Body of pancreas (tissue), 4 donors: ENCODE measurements around the gene ZNF470. TPM values are rescaled to one million over a fixed set of nuclear protein-coding genes. Genes with fewer than 3 reads are reported as not detected.

Experiments used
- ATAC-seq: fragments of 150-250 bp; one replicate; pipeline ENCODE4 v1.9.1; 2016
- DNase-seq, 4 donors: peaks; one replicate each; pipeline ENCODE4 v3.0.0-alpha.2; 2019
- H3K27ac ChIP-seq, 4 donors: fragments of 200-600 bp; sonication (generic); 1 replicate in 3 of 4; 2 replicates in 1 of 4; pipeline versions ENCODE4 v1.5.1 to v1.6.1; 2016 to 2019; ENCODE audit warnings: mild to moderate bottlenecking in 1 of 4, mixed read lengths in 1 of 4, moderate library complexity in 1 of 4
- H3K27me3 ChIP-seq, 2 donors: fragments of 200-600 bp; sonication (generic); one replicate each; pipeline ENCODE4 v1.6.0; 2016; ENCODE audit warnings: mild to moderate bottlenecking in 1 of 2
- H3K36me3 ChIP-seq, 2 donors: fragments of 200-600 bp; sonication (generic); replicated peaks in 1 of 2; 2 replicates each; pipeline ENCODE4 v1.5.1; 2016; ENCODE audit warnings: low read depth in 2 of 2; ENCODE audit not compliant: insufficient read depth in 1 of 2
- H3K4me1 ChIP-seq: fragments of 200-600 bp; sonication (generic); one replicate; pipeline ENCODE4 v1.6.0; 2016
- H3K4me3 ChIP-seq, 2 donors: fragments of 200-600 bp; sonication (generic); 1 replicate in 1 of 2; 2 replicates in 1 of 2; pipeline ENCODE4 v1.5.1; 2016 to 2019
- H3K9me3 ChIP-seq, 3 donors: fragments of 200-600 bp; sonication (generic); 1 replicate in 2 of 3; 2 replicates in 1 of 3; pipeline ENCODE4 v1.5.1; 2016
- CTCF ChIP-seq, 7 experiments: fragments of 450-650 bp in 4 of 7; fragments of 200-600 bp in 3 of 7; sonication (generic) in 3 of 7; IDR thresholded peaks; one replicate each; pipeline ENCODE4 v1.5.1; 2016 to 2019; ENCODE audit warnings: antibody characterized with exemption in 7 of 7
- POLR2A ChIP-seq, 3 donors: fragments of 450-650 bp; IDR thresholded peaks; one replicate each; pipeline ENCODE4 v1.6.1; 2016; ENCODE audit warnings: antibody characterized with exemption in 3 of 3, mild to moderate bottlenecking in 2 of 3
- WGBS, 2 donors: methylation state at CpG; one replicate each; pipeline ENCODE4 v1.1.5; 2017; 5-methylcytosine and 5-hydroxymethylcytosine counted together
- intact Hi-C: fragments of 100-400 bp; cut with DNase I; formaldehyde crosslinking; loops from one replicate; pipeline ENCODE4 v1.15.1; 2023
- total RNA-seq, 2 donors: library from RNA; depleted of rRNA; stranded (reverse); fragments of >200 nt; gene quantifications; one replicate each; pipeline ENCODE4 v1.1.0, GENCODE V29; 2016

ZNF470 gene
- total RNA-seq, 2 donors from 2014 or later = 1.3 to 3.1 TPM

DNA sequence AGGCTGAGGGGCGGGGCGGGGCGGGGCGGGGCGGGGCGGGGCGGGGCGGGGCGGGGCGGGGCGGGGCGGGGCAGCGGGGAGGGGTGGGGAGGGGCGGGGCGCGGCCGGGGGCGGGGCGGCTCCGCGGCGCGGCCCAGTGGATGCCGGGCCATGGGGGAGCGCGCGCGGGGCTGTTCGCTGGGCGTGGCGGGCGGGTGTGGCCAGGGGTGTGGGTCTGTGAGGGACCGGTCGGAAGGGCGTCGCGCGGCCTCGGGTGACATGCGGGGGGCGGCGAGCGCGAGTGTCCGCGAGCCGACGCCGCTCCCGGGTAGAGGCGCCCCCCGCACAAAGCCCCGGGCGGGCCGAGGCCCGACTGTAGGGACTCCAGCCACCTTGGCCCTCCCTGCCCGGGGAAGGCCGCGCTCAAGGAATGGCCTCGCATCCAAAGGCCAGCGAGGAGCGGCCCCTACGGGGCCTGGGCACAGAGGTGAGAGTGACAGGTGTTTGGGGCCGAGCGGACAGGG lies 28.5 kb upstream of the ZNF470 start, which contains the start of gene ZFP28:
Gene ZFP28 (plus strand): TSS at position 188 of the 503 bp plus-strand sequence. CDS start 71 bp downstream, at position 259.
- Histone ChIP-seq H3K4me1 (peaks cover 12% of the 10 kb centered on the region), H3K36me3 (no peaks in the 10 kb centered on the region)
- DNase-seq = peak in 1 of 4 donors; percentile 76

GRCh38 chr19:56543776-56544175 lies 23.5 kb upstream of the ZNF470 start:
- Histone ChIP-seq H3K27ac (no peak overlapping the region), H3K36me3 (peaks cover 5 to 11% of the 10 kb centered on the region in 2 donors), H3K4me1 (peaks cover 7% of the 10 kb centered on the region), H3K9me3 (peaks cover 0 to 32% (median 0%) of the 10 kb centered on the region in 3 donors), H3K4me3 (no peak overlapping the region), H3K27me3 (no peaks in the 10 kb centered on the region)
- intact Hi-C loops = no loop called here
- no peak for ATAC-seq
- 93 to 94% methylated on average over 2 of the region's 2 CpGs for WGBS, 2 donors
- TF ChIP-seq CTCF (IDR thresholded peaks at IDR 0.05) (no peak), POLR2A (IDR thresholded peaks at IDR 0.05) (no peak)
- DNase-seq = no peak

More for the DNA sequence above, 28.5 kb upstream of the ZNF470 start, which contains the start of gene ZFP28:
- peaks cover 0 to 22% (median 0%) of the 10 kb centered on the region in 3 donors for H3K9me3 ChIP-seq
- peak within 1 kb of the TSS; percentile 79 to 93 (median 86) for H3K27ac ChIP-seq
- peak within 1 kb of the TSS; percentile 65 to 79 for H3K4me3 ChIP-seq
- no peaks in the 10 kb centered on the region for H3K27me3 ChIP-seq
- WGBS, 2 donors = 0 to 2% methylated on average over 1 to 47 of the region's 65 CpGs
- intact Hi-C loops = no loop called here
- peak in 1 of 3 donors; percentile 2 for TF ChIP-seq POLR2A (IDR thresholded peaks at IDR 0.05)
- no peak for TF ChIP-seq CTCF (IDR thresholded peaks at IDR 0.05)
- peak; percentile 76 for ATAC-seq

GRCh38 chr19:56547535-56547934 lies 19.7 kb upstream of the ZNF470 start:
- H3K27me3 ChIP-seq = no peaks in the 10 kb centered on the region
- H3K36me3 ChIP-seq = peaks cover 23 to 31% of the 10 kb centered on the region in 2 donors

DNA sequence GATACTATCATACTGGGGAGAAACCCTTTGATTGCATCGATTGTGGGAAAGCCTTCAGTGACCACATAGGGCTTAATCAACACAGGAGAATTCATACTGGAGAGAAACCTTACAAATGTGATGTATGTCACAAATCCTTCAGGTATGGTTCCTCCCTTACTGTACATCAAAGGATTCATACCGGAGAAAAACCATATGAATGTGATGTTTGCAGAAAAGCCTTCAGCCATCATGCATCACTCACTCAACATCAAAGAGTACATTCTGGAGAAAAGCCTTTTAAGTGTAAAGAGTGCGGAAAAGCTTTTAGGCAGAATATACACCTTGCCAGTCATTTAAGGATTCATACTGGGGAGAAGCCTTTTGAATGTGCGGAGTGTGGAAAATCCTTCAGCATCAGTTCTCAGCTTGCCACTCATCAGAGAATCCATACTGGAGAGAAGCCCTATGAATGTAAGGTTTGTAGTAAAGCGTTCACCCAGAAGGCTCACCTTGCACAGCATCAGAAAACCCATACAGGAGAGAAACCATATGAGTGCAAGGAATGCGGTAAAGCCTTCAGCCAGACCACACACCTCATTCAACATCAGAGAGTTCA lies 12.9 kb upstream of the ZNF470 start:
- intact Hi-C loops = no loop called here
- TF ChIP-seq POLR2A (IDR thresholded peaks at IDR 0.05) = no peak
- no peak for TF ChIP-seq CTCF (IDR thresholded peaks at IDR 0.05)
- Histone ChIP-seq H3K27ac (no peak overlapping the region), H3K4me3 (no peak overlapping the region), H3K36me3 (peaks cover 15 to 28% of the 10 kb centered on the region in 2 donors), H3K9me3 (peaks cover 0 to 73% (median 9%) of the 10 kb centered on the region in 3 donors), H3K27me3 (no peaks in the 10 kb centered on the region), H3K4me1 (no peaks in the 10 kb centered on the region)
- ATAC-seq (no peak), DNase-seq (no peak)
- 89 to 91% methylated on average over 6 of the region's 6 CpGs for WGBS, 2 donors

More at GRCh38 chr19:56547535-56547934, 19.7 kb upstream of the ZNF470 start:
- H3K9me3 ChIP-seq = peaks cover 0 to 43% (median 0%) of the 10 kb centered on the region in 3 donors
- H3K27ac ChIP-seq = no peak overlapping the region
- DNase-seq = no peak
- TF ChIP-seq POLR2A (IDR thresholded peaks at IDR 0.05) (no peak), CTCF (IDR thresholded peaks at IDR 0.05) (no peak)
- WGBS, 2 donors = 59 to 72% methylated on average over 6 of the region's 6 CpGs
- intact Hi-C loops = no loop called here
- ATAC-seq = no peak
- H3K4me1 ChIP-seq = no peaks in the 10 kb centered on the region
- H3K4me3 ChIP-seq = no peak overlapping the region
